ENCODE measurements around the gene ADGRD1.

- TF ChIP-seq CTCF (IDR thresholded peaks at IDR 0.05): no peak
- no peak for TF ChIP-seq POLR2A (IDR thresholded peaks at IDR 0.05; ENCODE audit: low read depth)
- TF ChIP-seq EP300 (IDR thresholded peaks at IDR 0.05): no peak
Observed at GRCh38 chr12:131005161-131006035, 51.7 kb downstream of the ADGRD1 start.

All from esophagus muscularis mucosa (tissue), 4 donors.